ENCODE measurements around the gene CSNK1D.

- TF ChIP-seq GATA2 (IDR thresholded peaks at IDR 0.05; ENCODE audit: low read depth, low read length) (no peak), GATA3 (IDR thresholded peaks at IDR 0.05; ENCODE audit: low read depth, low read length) (no peak)
These were observed 26.2 kb downstream of the CSNK1D start for GRCh38 chr17:82247182-82247823.

All from SH-SY5Y (cell line).